Inflammatory macrophage treated with lipopolysaccharide for 4 hours (primary cell): ENCODE data around the gene SLC38A1.
"Not testable (repeated sequence)": the region's sequence is repeated elsewhere in the genome, so short reads cannot be mapped to it uniquely, and the experiment has no call there.

Experiments used
- DNase-seq: peaks from one replicate; pipeline ENCODE4 v3.0.0-alpha.2; 2020

Gene SLC38A1

GRCh38 chr12:46263140-46264016, 5.5 kb downstream of the SLC38A1 start:
- no peak for DNase-seq

GRCh38 chr12:46261646-46262045, 7.2 kb downstream of the SLC38A1 start:
- no peak for DNase-seq

- DNase-seq = no peak
These were observed 7.8 kb downstream of the SLC38A1 start for GRCh38 chr12:46260913-46261476.

GRCh38 chr12:46260124-46260912, 8.5 kb downstream of the SLC38A1 start:
- DNase-seq = no peak

- no peak for DNase-seq
These were observed 9.1 kb downstream of the SLC38A1 start for GRCh38 chr12:46259713-46260112.

GRCh38 chr12:46259071-46259470, 9.8 kb downstream of the SLC38A1 start:
- DNase-seq = no peak

- no peak for DNase-seq
These were observed 10.7 kb downstream of the SLC38A1 start for GRCh38 chr12:46258129-46258528.

GRCh38 chr12:46256942-46257341, 11.9 kb downstream of the SLC38A1 start:
- no peak for DNase-seq

- no peak for DNase-seq
These were observed 15.2 kb downstream of the SLC38A1 start for GRCh38 chr12:46253544-46254162.

DNA sequence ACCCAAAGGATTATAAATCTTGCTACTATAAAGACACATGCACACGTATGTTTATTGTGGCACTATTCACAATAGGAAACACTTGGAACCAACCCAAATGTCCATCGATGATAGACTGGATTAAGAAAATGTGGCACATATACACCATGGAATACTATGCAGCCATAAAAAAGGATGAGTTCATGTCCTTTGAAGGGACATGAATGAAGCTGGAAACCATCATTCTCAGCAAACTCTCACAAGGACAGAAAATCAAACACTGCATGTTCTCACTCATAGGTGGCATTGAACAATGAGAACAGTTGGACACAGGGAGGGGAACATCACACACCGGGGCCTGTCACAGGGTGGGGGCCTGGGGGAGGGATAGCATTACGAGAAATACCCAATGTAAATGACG, 16.8 kb downstream of the SLC38A1 start:
- DNase-seq = not testable (repeated sequence)

GRCh38 chr12:46249960-46250359, 18.9 kb downstream of the SLC38A1 start:
- DNase-seq = not testable (repeated sequence)

DNA sequence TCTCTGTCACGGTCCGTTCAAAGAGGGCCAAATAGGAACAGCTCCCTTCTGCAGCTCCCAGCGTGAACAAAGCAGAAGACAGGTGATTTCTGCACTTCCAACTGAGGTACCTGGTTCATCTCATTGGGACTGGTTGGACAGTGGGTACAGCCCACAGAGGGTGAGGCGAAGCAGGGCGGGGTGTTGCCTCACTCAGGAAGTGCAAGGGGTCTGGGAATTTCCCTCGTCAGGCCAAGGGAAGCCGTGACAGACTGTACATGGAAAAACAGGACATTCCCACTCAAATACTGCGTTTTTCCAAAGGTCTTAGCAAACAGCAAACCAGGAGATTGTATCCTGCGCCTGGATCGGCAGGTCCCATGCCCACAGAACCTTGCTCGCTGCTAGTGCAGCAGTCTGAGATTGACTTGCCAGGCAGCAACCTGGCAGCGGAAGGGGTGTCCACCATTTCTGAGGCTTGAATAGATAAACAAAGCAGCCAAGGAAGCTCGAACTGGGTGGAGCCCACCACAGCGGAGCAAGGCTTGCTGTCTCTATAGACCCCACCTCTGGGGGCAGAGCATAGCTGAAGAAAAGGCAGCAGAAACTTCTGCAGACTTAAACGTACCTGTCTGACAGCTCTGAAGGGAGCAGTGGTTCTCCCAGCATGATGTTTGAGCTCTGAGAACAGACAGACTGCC, 22.7 kb downstream of the SLC38A1 start:
- no peak for DNase-seq

DNA sequence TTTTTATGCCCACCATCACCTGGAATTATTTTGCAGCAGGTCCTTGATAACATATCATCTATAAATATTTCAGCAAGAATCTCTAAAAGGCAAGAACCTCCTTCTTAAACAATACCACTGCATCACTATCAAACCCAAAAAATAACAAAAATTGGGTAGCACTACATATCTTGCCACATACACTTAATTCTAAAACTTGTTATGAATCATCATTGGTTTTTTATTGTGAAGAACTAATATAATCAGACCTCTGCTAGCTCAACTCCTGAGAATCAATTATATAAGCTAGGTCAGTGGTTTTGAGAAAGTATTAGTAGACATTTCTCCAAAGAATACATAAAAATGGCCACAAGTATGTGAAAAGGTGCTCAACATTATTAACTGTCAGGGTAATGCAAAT, 23.8 kb downstream of the SLC38A1 start:
- no peak for DNase-seq

GRCh38 chr12:46244273-46244915, 24.4 kb downstream of the SLC38A1 start:
- DNase-seq = no peak

- no peak for DNase-seq
These were observed 26.3 kb downstream of the SLC38A1 start for GRCh38 chr12:46242569-46242968.

DNA sequence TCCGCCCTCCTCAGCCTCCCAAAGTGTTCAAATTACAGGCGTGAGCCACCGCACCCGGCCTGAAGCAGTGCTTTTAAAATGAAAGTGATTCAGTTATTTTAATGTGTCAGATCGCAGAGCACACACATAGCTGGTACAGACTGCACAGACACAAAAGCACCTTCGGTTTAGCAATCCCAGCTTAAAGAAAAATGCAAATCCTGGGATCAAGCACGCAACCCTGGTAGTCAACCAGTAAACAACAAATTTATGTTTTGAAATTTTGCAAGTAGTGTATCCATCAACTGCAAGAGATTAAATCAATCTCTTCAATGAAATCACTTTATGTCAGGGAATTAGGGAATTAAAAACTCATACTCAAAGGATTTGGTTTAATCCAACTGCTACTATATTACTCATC, 28.4 kb downstream of the SLC38A1 start:
- no peak for DNase-seq

- no peak for DNase-seq
These were observed 30.0 kb downstream of the SLC38A1 start for GRCh38 chr12:46238821-46239220.

DNA sequence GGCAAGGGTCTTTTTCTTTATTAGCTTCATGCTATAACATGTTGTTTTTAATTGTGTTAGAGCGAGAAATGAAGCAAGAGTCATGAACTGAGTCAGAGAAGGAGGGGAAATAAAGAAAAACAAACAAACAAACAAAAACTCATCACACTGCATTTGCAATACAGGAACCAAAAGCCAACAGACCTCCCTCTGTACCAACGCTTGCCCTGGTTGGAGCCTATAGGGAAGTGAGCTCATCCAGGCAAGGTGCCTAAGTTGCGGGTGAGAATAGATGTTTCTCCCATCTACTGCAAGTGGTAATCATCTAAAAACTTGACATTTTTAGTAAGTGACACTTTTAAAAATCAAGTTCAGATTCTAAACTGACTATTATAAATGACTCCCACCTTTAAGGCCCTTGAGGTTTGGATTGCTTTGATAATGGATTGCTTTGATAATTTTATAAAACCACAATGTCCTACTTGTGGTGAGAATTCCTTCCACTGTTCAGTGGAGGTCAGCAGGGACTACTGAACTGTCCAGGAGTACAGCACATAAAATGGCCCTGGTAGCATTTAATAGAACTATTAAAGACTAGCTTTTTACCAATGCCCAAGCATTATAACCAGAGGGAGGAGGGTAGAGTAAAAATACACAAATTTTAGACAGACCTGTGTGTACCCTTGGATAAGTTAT, 31.3 kb downstream of the SLC38A1 start:
- DNase-seq = peak; percentile 76

DNA sequence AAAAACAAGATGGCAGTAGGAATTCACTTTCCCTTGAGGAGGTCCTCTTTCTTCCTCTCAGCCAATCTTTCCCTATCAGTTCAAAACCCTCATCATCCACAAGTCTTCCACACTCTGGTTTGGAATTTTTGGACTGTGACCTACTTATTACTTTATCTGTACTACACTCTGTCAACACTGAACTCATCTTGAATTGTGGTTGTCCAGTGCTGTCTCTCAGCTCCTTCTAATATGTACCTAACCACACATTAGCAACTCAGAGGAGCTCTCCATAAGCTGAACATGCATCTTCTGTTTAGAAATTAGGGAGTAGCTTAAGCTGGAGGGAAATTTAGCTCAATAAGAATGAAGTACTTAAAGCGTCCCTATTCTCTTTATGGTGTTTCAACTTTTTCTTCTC, 34.8 kb downstream of the SLC38A1 start:
- no peak for DNase-seq

- DNase-seq = no peak
These were observed 35.4 kb downstream of the SLC38A1 start for GRCh38 chr12:46233423-46233822.

- DNase-seq = no peak
These were observed 37.9 kb downstream of the SLC38A1 start for GRCh38 chr12:46230983-46231382.

GRCh38 chr12:46230306-46230705, 38.5 kb downstream of the SLC38A1 start:
- peak; percentile 49 for DNase-seq
